PC-9 (cell line): Measurements from ENCODE around the gene FN3K. TPM values are rescaled to one million over a fixed set of nuclear protein-coding genes. Genes with fewer than 3 reads are reported as not detected.

Experiments used
- BruUV-seq: library from RNA; stranded (reverse); fragments of 400-500 nt; replicated peaks from 2 replicates; lab custom pipeline; 2021; lab: Mats Ljungman, UMichigan
- CTCF ChIA-PET: fragments of 300-600 bp; sonication (Branson Sonifier 250); formaldehyde crosslinking; loops from one replicate; lab custom pipeline; 2022; ENCODE audit warnings: antibody characterized with exemption; lab: Charles Lee
- POLR2A ChIA-PET: fragments of 300-600 bp; sonication (Branson Sonifier 250); formaldehyde crosslinking; loops from one replicate; lab custom pipeline; 2022; ENCODE audit warnings: antibody characterized with exemption; ENCODE audit not compliant: unreplicated experiment; lab: Charles Lee
- DNase-seq, 2 experiments: peaks; one replicate each; pipeline versions ENCODE4 v3.0.0 to v3.0.0-alpha.2; 2015 to 2022; ENCODE audit warnings: mixed read lengths in 1 of 2
- H2AFZ ChIP-seq: fragments of 200-600 bp; sonication (generic); 2 replicates; pipeline ENCODE4 v1.8.1; 2017; ENCODE audit warnings: antibody characterized with exemption
- H3F3A ChIP-seq: fragments of 200-600 bp; sonication (generic); 2 replicates; pipeline ENCODE4 v1.8.1; 2017; ENCODE audit warnings: antibody characterized with exemption, mild to moderate bottlenecking, low read depth; ENCODE audit not compliant: insufficient read depth
- H3K27ac ChIP-seq: fragments of 200-600 bp; sonication (generic); 2 replicates; pipeline ENCODE4 v1.6.1; 2016; ENCODE audit warnings: mixed run types
- H3K27me3 ChIP-seq: fragments of 200-600 bp; sonication (generic); 2 replicates; pipeline ENCODE4 v1.6.1; 2016; ENCODE audit warnings: low read depth, mixed run types; ENCODE audit not compliant: insufficient read depth
- H3K36me3 ChIP-seq: fragments of 200-600 bp; sonication (generic); 2 replicates; pipeline ENCODE4 v1.6.1; 2016; ENCODE audit warnings: low read depth, mixed run types
- H3K4me1 ChIP-seq: fragments of 200-600 bp; sonication (generic); replicated peaks from 2 replicates; pipeline ENCODE4 v1.6.1; 2016; ENCODE audit warnings: mixed run types; ENCODE audit not compliant: insufficient read depth
- H3K4me2 ChIP-seq: fragments of 200-600 bp; sonication (generic); 2 replicates; pipeline ENCODE4 v1.6.1; 2017; ENCODE audit warnings: mixed run types
- H3K4me3 ChIP-seq: fragments of 200-600 bp; sonication (generic); 2 replicates; pipeline ENCODE4 v1.6.1; 2016; ENCODE audit warnings: mixed run types
- H3K79me2 ChIP-seq: fragments of 200-600 bp; sonication (generic); 2 replicates; pipeline ENCODE4 v1.6.1; 2017; ENCODE audit warnings: low read depth, mixed run types
- H3K9me2 ChIP-seq: fragments of 200-600 bp; sonication (generic); 2 replicates; pipeline ENCODE4 v1.8.1; 2017; ENCODE audit warnings: mild to moderate bottlenecking; ENCODE audit not compliant: insufficient read depth
- H3K9me3 ChIP-seq: fragments of 200-600 bp; sonication (generic); 2 replicates; pipeline ENCODE4 v1.8.1; 2016; ENCODE audit warnings: low read depth; ENCODE audit not compliant: insufficient read depth
- H4K20me1 ChIP-seq: fragments of 200-600 bp; sonication (generic); 2 replicates; pipeline ENCODE4 v1.8.1; 2017; ENCODE audit not compliant: insufficient read depth
- EZH2 ChIP-seq: fragments of 200-600 bp; sonication (generic); IDR thresholded peaks from 2 replicates; pipeline ENCODE4 v1.8.0; 2017; ENCODE audit warnings: antibody characterized with exemption, low read depth
- intact Hi-C: fragments of 100-400 bp; cut with micrococcal nuclease; formaldehyde crosslinking; loops from one replicate; pipeline ENCODE4 v1.10.0; 2022; ENCODE audit not compliant: unreplicated experiment
- total RNA-seq: library from RNA; stranded (reverse); gene quantifications from 2 replicates; pipeline ENCODE4 v1.2.3, GENCODE V29; 2021
- TF ChIP-seq, protein P1 (sequence below): fragments of 200-600 bp; sonication (generic); conservative IDR thresholded peaks from 2 replicates; pipeline ENCODE4 v1.6.1; 2017; ENCODE audit warnings: mixed run types, antibody characterized with exemption, mild to moderate bottlenecking, moderate library complexity

FN3K gene
- total RNA-seq, 1 experiment from 2014 or later: 14.0 TPM

DNA sequence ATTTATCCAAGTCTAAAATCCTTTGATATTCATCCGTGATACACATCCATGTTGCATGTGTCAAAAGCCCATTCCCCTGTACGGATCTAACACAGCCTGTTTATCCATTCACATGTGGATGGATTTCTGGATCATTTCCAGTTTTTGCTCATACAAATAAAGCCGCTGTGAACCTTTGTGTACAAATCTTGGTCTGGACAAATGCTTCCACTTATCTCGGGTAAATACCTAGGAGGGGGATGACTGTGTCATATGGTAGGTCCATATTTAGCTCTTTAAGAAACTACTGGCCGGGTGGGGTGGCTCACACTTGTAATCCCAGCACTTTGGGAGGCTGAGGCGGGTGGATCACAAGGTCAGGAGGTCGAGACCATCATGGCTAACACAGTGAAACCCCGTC, 10.1 kb downstream of the FN3K start:
- no peak overlapping the region for H3K4me2 ChIP-seq
- H3K4me1 ChIP-seq: no peaks in the 10 kb centered on the region
- H3K4me3 ChIP-seq: no peak overlapping the region
- H3K27me3 ChIP-seq: no peaks in the 10 kb centered on the region
- ChIA-PET CTCF (no interaction called here), POLR2A (no interaction called here)
- BruUV-seq: no TSS peak
- H3K36me3 ChIP-seq: no peaks in the 10 kb centered on the region
- no peaks in the 10 kb centered on the region for H3K79me2 ChIP-seq
- TF ChIP-seq, protein P1, sequence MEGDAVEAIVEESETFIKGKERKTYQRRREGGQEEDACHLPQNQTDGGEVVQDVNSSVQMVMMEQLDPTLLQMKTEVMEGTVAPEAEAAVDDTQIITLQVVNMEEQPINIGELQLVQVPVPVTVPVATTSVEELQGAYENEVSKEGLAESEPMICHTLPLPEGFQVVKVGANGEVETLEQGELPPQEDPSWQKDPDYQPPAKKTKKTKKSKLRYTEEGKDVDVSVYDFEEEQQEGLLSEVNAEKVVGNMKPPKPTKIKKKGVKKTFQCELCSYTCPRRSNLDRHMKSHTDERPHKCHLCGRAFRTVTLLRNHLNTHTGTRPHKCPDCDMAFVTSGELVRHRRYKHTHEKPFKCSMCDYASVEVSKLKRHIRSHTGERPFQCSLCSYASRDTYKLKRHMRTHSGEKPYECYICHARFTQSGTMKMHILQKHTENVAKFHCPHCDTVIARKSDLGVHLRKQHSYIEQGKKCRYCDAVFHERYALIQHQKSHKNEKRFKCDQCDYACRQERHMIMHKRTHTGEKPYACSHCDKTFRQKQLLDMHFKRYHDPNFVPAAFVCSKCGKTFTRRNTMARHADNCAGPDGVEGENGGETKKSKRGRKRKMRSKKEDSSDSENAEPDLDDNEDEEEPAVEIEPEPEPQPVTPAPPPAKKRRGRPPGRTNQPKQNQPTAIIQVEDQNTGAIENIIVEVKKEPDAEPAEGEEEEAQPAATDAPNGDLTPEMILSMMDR: no peak
- TF ChIP-seq EZH2: no peak
- H2AFZ ChIP-seq: no peak overlapping the region
- intact Hi-C loops: no loop called here
- no peaks in the 10 kb centered on the region for H3K9me3 ChIP-seq
- H3K9me2 ChIP-seq: no peaks in the 10 kb centered on the region
- no peak overlapping the region for H3K27ac ChIP-seq
- H4K20me1 ChIP-seq: no peaks in the 10 kb centered on the region
- H3F3A ChIP-seq: no peaks in the 10 kb centered on the region
- DNase-seq: no peak

GRCh38 chr17:82748756-82749155, 13.3 kb downstream of the FN3K start:
- H3K4me2 ChIP-seq: no peak overlapping the region
- BruUV-seq: no TSS peak
- no peak overlapping the region for H3K27ac ChIP-seq
- H3K9me2 ChIP-seq: no peaks in the 10 kb centered on the region
- no peaks in the 10 kb centered on the region for H3K36me3 ChIP-seq
- no peaks in the 10 kb centered on the region; the same call in 1 of the 2 replicates for H4K20me1 ChIP-seq
- no peaks in the 10 kb centered on the region for H3K9me3 ChIP-seq
- no peaks in the 10 kb centered on the region for H3F3A ChIP-seq
- 0 out of 2 replicates have a peak, but pooled peaks cover 11% of the 10 kb centered on the region for H3K79me2 ChIP-seq
- no peak overlapping the region for H2AFZ ChIP-seq
- TF ChIP-seq EZH2: no peak
- TF ChIP-seq, protein P1: no peak
- intact Hi-C loops: no loop called here
- no peaks in the 10 kb centered on the region for H3K4me1 ChIP-seq
- ChIA-PET POLR2A (no interaction called here), CTCF (no interaction called here)
- no peaks in the 10 kb centered on the region for H3K27me3 ChIP-seq
- no peak overlapping the region for H3K4me3 ChIP-seq
- no peak for DNase-seq

DNA sequence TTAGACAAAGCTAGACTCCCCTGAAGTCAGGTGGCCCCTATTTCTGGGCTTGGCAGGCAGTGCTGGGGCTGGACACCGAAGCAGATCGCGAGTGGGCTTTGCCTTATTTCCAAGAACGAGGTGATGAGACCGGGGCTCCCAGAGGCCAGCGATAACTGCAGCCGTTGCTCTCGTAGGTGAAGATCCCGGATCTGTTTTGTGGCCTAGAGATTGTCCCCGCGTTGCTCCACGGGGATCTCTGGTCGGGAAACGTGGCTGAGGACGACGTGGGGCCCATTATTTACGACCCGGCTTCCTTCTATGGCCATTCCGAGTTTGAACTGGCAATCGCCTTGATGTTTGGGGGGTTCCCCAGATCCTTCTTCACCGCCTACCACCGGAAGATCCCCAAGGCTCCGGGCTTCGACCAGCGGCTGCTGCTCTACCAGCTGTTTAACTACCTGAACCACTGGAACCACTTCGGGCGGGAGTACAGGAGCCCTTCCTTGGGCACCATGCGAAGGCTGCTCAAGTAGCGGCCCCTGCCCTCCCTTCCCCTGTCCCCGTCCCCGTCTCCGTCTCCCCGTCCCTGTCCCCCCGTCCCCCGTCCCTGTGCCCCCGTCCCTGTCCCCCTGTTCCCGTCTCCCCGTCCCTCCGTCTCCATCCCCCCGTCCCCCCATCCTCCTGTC, 15.0 kb downstream of the FN3K start:
- no TSS peak for BruUV-seq
- no peak overlapping the region for H3K27ac ChIP-seq

More for the DNA sequence above, 15.0 kb downstream of the FN3K start:
- ChIA-PET POLR2A (no interaction called here), CTCF (no interaction called here)
- H2AFZ ChIP-seq: no peak overlapping the region
- H3K4me2 ChIP-seq: no peak overlapping the region
- H3F3A ChIP-seq: no peaks in the 10 kb centered on the region
- DNase-seq: no peak
- H3K4me3 ChIP-seq: no peak overlapping the region
- H3K9me3 ChIP-seq: no peaks in the 10 kb centered on the region
- no peaks in the 10 kb centered on the region for H3K4me1 ChIP-seq
- 0 out of 2 replicates have a peak, but pooled peaks cover 11% of the 10 kb centered on the region for H3K79me2 ChIP-seq
- intact Hi-C loops: no loop called here
- no peak for TF ChIP-seq EZH2
- TF ChIP-seq, protein P1: no peak
- H3K36me3 ChIP-seq: no peaks in the 10 kb centered on the region
- no peaks in the 10 kb centered on the region; the same call in 1 of the 2 replicates for H4K20me1 ChIP-seq
- H3K9me2 ChIP-seq: no peaks in the 10 kb centered on the region
- no peaks in the 10 kb centered on the region for H3K27me3 ChIP-seq
